H1 (cell line): ENCODE results near the gene TCF7L2. TPM values are rescaled to one million over a fixed set of nuclear protein-coding genes. Genes with fewer than 3 reads are reported as not detected.

Source experiments
- CTCF ChIA-PET: fragments of 300-600 bp; sonication (Branson Sonifier 250); formaldehyde crosslinking; loops from one replicate; lab custom pipeline; 2021; ENCODE audit not compliant: partially characterized antibody; lab: Charles Lee
- POLR2A ChIA-PET: fragments of 300-600 bp; sonication (Branson Sonifier 250); formaldehyde crosslinking; loops from one replicate; lab custom pipeline; 2021; ENCODE audit warnings: inconsistent platforms; ENCODE audit not compliant: partially characterized antibody; lab: Charles Lee
- DNase-seq, 2 experiments: peaks; one replicate each; pipeline versions ENCODE4 v3.0.0 to v3.0.0-alpha.2; 2010 to 2022; ENCODE audit warnings: low spot score in 2 of 2, low read depth in 1 of 2, mixed read lengths in 1 of 2
- FAIRE-seq: peaks from 2 replicates; lab custom pipeline; 2011; peaks lifted over from hg19 to GRCh38; lab: Jason Lieb, UNC
- H2AFZ ChIP-seq: 2 replicates; pipeline ENCODE4 v1.8.1; 2012; ENCODE audit warnings: low read length, inconsistent platforms
- H2AK5ac ChIP-seq: 2 replicates; pipeline ENCODE4 v1.6.1; 2013; ENCODE audit warnings: low read depth, low read length
- H2BK120ac ChIP-seq: replicated peaks from 2 replicates; pipeline ENCODE3; 2013; ENCODE audit warnings: low read depth, low read length, inconsistent platforms
- H2BK12ac ChIP-seq: 2 replicates; pipeline ENCODE4 v1.6.1; 2013; ENCODE audit warnings: low read depth, low read length
- H2BK15ac ChIP-seq: 2 replicates; pipeline ENCODE4 v1.6.1; 2013; ENCODE audit warnings: low read length
- H2BK20ac ChIP-seq: 2 replicates; pipeline ENCODE4 v1.6.1; 2013; ENCODE audit warnings: low read length
- H2BK5ac ChIP-seq: 2 replicates; pipeline ENCODE4 v1.6.1; 2013; ENCODE audit warnings: low read depth, low read length
- H3K14ac ChIP-seq: 2 replicates; pipeline ENCODE4 v1.6.1; 2013; ENCODE audit warnings: inconsistent platforms; ENCODE audit not compliant: insufficient read length
- H3K18ac ChIP-seq: 2 replicates; pipeline ENCODE4 v1.6.1; 2013; ENCODE audit warnings: low read length; ENCODE audit errors: extremely low read depth
- H3K23ac ChIP-seq: 2 replicates; pipeline ENCODE4 v1.6.1; 2013; ENCODE audit warnings: inconsistent platforms; ENCODE audit not compliant: insufficient read length
- H3K23me2 ChIP-seq: 2 replicates; pipeline ENCODE4 v1.6.1; 2013; ENCODE audit warnings: low read depth, low read length
- H3K27ac ChIP-seq: 2 replicates; pipeline ENCODE4 v1.6.1; 2011; ENCODE audit warnings: low read depth, low read length, inconsistent platforms
- H3K27me3 ChIP-seq, 4 experiments: replicated peaks in 1 of 4; 1 replicate in 1 of 4; 2 replicates in 3 of 4; pipeline versions ENCODE4 v1.6.1 to v1.8.1; 2011 to 2013; ENCODE audit warnings: low read length in 3 of 4, mild to moderate bottlenecking in 3 of 4, inconsistent platforms in 2 of 4, mixed read lengths in 2 of 4, moderate library complexity in 1 of 4; ENCODE audit not compliant: control insufficient read depth in 3 of 4, insufficient read depth in 3 of 4; ENCODE audit errors: extremely low read depth in 1 of 4
- H3K36me3 ChIP-seq, 4 experiments: 2 replicates each; pipeline versions ENCODE4 v1.6.1 to v1.8.1; 2011 to 2013; ENCODE audit warnings: mild to moderate bottlenecking in 4 of 4, low read length in 3 of 4, moderate library complexity in 2 of 4, control low read depth in 1 of 4, inconsistent platforms in 1 of 4; ENCODE audit not compliant: insufficient read depth in 4 of 4, control insufficient read depth in 2 of 4
- H3K4ac ChIP-seq: replicated peaks from 2 replicates; pipeline ENCODE3; 2013; ENCODE audit warnings: low read length, low read depth, mixed read lengths, inconsistent platforms; ENCODE audit not compliant: insufficient read length
- H3K4me1 ChIP-seq, 4 experiments: replicated peaks in 1 of 4; 1 replicate in 1 of 4; 2 replicates in 3 of 4; pipeline versions ENCODE4 v1.6.1 to v1.8.1; 2011 to 2013; ENCODE audit warnings: low read length in 3 of 4, inconsistent platforms in 2 of 4, mixed read lengths in 1 of 4; ENCODE audit not compliant: insufficient read depth in 4 of 4, control insufficient read depth in 3 of 4
- H3K4me2 ChIP-seq, 2 experiments: 2 replicates each; pipeline versions ENCODE4 v1.6.1 to v1.8.1; 2011 to 2013; ENCODE audit warnings: low read depth in 2 of 2, low read length in 2 of 2, control low read depth in 1 of 2, inconsistent platforms in 1 of 2, mild to moderate bottlenecking in 1 of 2; ENCODE audit not compliant: insufficient read depth in 1 of 2
- H3K4me3 ChIP-seq, 4 experiments: fragments of 200-600, 300-600 bp in 1 of 4; sonication (generic), shearing (Covaris generic), sonication (Bioruptor Twin) in 1 of 4; 2 replicates each; pipeline versions ENCODE4 v1.5.1 to v1.8.1; 2011 to 2016; ENCODE audit warnings: low read length in 4 of 4, low read depth in 3 of 4, control low read depth in 2 of 4, inconsistent platforms in 2 of 4, mild to moderate bottlenecking in 2 of 4, mixed read lengths in 1 of 4, moderate library complexity in 1 of 4; ENCODE audit not compliant: insufficient read depth in 2 of 4; ENCODE audit errors: extremely low read depth in 1 of 4
- H3K56ac ChIP-seq: replicated peaks from 2 replicates; pipeline ENCODE3; 2013; ENCODE audit warnings: low read depth, mild to moderate bottlenecking, mixed read lengths, low read length, inconsistent platforms; ENCODE audit not compliant: insufficient read length
- H3K79me1 ChIP-seq: 2 replicates; pipeline ENCODE4 v1.6.1; 2013; ENCODE audit warnings: low read depth, low read length, control low read depth
- H3K79me2 ChIP-seq, 2 experiments: 2 replicates each; pipeline versions ENCODE4 v1.6.1 to v1.8.1; 2012 to 2013; ENCODE audit warnings: low read length in 2 of 2, mild to moderate bottlenecking in 2 of 2, inconsistent platforms in 1 of 2; ENCODE audit not compliant: insufficient read depth in 2 of 2, control insufficient read depth in 1 of 2
- H3K9ac ChIP-seq, 4 experiments: replicated peaks in 1 of 4; 1 replicate in 1 of 4; 2 replicates in 3 of 4; pipeline versions ENCODE4 v1.6.1 to v1.8.1; 2011 to 2013; ENCODE audit warnings: low read depth in 3 of 4, low read length in 3 of 4, control low read depth in 2 of 4, mild to moderate bottlenecking in 2 of 4, moderate library complexity in 2 of 4, inconsistent platforms in 1 of 4; ENCODE audit errors: extremely low read depth in 1 of 4
- H3K9me3 ChIP-seq, 2 experiments: 2 replicates each; pipeline versions ENCODE4 v1.6.1 to v1.8.1; 2012 to 2013; ENCODE audit warnings: mild to moderate bottlenecking in 2 of 2, moderate library complexity in 2 of 2, control low read depth in 1 of 2, inconsistent platforms in 1 of 2, low read depth in 1 of 2, low read length in 1 of 2, mixed read lengths in 1 of 2; ENCODE audit not compliant: insufficient read depth in 2 of 2
- H4K20me1 ChIP-seq, 2 experiments: replicated peaks in 1 of 2; 2 replicates each; pipeline versions ENCODE3 to v1.8.1; 2011 to 2013; ENCODE audit warnings: inconsistent platforms in 2 of 2, low read length in 2 of 2, mild to moderate bottlenecking in 1 of 2; ENCODE audit not compliant: insufficient read depth in 2 of 2, control insufficient read depth in 1 of 2
- H4K5ac ChIP-seq: 2 replicates; pipeline ENCODE4 v1.6.1; 2013; ENCODE audit warnings: low read length, low read depth, mixed read lengths, inconsistent platforms; ENCODE audit not compliant: insufficient read length
- H4K8ac ChIP-seq: 2 replicates; pipeline ENCODE4 v1.8.0; 2013; ENCODE audit warnings: mild to moderate bottlenecking, moderate library complexity, low read length, inconsistent platforms; ENCODE audit not compliant: insufficient read depth; ENCODE audit errors: extremely low read depth
- H4K91ac ChIP-seq: replicated peaks from 2 replicates; pipeline ENCODE3; 2013; ENCODE audit warnings: low read length, mixed read lengths, inconsistent platforms; ENCODE audit not compliant: insufficient read length
- CHD2 ChIP-seq: IDR thresholded peaks from 2 replicates; pipeline ENCODE4 v1.6.1; 2012; ENCODE audit warnings: low read length, improper control_type of control experiment
- JUN ChIP-seq: IDR thresholded peaks from 2 replicates; pipeline ENCODE4 v1.6.1; 2011; ENCODE audit warnings: low read depth, mild to moderate bottlenecking, improper control_type of control experiment, low read length
- KDM1A ChIP-seq: fragments of 200-600, 300-600 bp; sonication (generic); IDR thresholded peaks from 2 replicates; pipeline ENCODE4 v1.7.1; 2016; ENCODE audit warnings: mild to moderate bottlenecking, low read length, borderline replicate concordance
- SP2 ChIP-seq: IDR thresholded peaks from 2 replicates; pipeline ENCODE4 v1.6.1; 2012; ENCODE audit warnings: mild to moderate bottlenecking, low read length, inconsistent platforms
- ZNF274 ChIP-seq: IDR thresholded peaks from 2 replicates; pipeline ENCODE4 v1.7.0; 2012; ENCODE audit warnings: low read length, borderline replicate concordance; ENCODE audit errors: extremely low read depth
- WGBS, 2 experiments: shearing (Covaris generic) in 1 of 2; methylation state at CpG; one replicate each; pipeline versions ENCODE4 v1.1.6 to v1.1.7; 2013 to 2015; ENCODE audit warnings: low lambda C conversion rate in 2 of 2, mixed read lengths in 2 of 2, inconsistent platforms in 1 of 2, low coverage in 1 of 2, missing lambda C conversion rate in 1 of 2; ENCODE audit not compliant: insufficient replicate concordance in 2 of 2, insufficient coverage in 1 of 2, insufficient read length in 1 of 2; ENCODE audit errors: extremely low coverage in 1 of 2, missing lambda C conversion rate in 1 of 2; 5-methylcytosine and 5-hydroxymethylcytosine counted together
- polyA plus RNA-seq, 7 experiments: library from polyadenylated mRNA; depleted of rRNA in 3 of 7; stranded (reverse) in 5 of 7; unstranded in 2 of 7; fragments of >200 nt in 5 of 7; fragments of 200-250 nt in 2 of 7; gene quantifications; 1 replicate in 5 of 7; 2 replicates in 1 of 7; 4 replicates in 1 of 7; pipeline versions ENCODE4 v1.2.1 to v1.2.3, GENCODE V29; 2011 to 2013; ENCODE audit warnings: missing spikeins in 2 of 7, mixed read lengths in 2 of 7
- total RNA-seq: library from RNA; stranded (reverse); fragmentation: NEBNext Ultra II Directional; extraction: Animal tissue kit (Norgen Biotek cat#: 25700); gene quantifications from 2 replicates; pipeline ENCODE4 v1.2.1, GENCODE V29; 2021

The TCF7L2 gene
- total and polyA plus RNA-seq, 2 of the 8 experiments (the other 6 are each of a cell fraction or from before 2014, with no cell fraction given): 33.9 to 67.3 TPM

- 83% methylated on average over 16 of the region's 16 CpGs; no CpG with 5 or more reads in 1 of the 2 experiments for WGBS, 2 experiments
- H3K27me3 ChIP-seq: no peaks in the 10 kb centered on the region; a peak in 1 of 7 replicates
- H2AK5ac ChIP-seq: no peak overlapping the region
- peaks cover 2 to 8% (median 4%) of the 10 kb centered on the region in 4 experiments; a peak in 6 of 7 replicates for H3K4me1 ChIP-seq
- H3K56ac ChIP-seq: no peak overlapping the region
- no peaks in the 10 kb centered on the region for H3K9me3 ChIP-seq
- no peak overlapping the region for H2AFZ ChIP-seq
- no peak overlapping the region for H3K27ac ChIP-seq
- no peak overlapping the region for H3K9ac ChIP-seq
- H2BK120ac ChIP-seq: no peak overlapping the region
- no peak overlapping the region for H2BK20ac ChIP-seq
- no peak overlapping the region for H3K18ac ChIP-seq
- no peak overlapping the region for H2BK12ac ChIP-seq
- FAIRE-seq (no peak), DNase-seq (peak in 1 of 2 experiments; percentile 45)
- H3K36me3 ChIP-seq: no peaks in the 10 kb centered on the region
- H3K79me1 ChIP-seq: no peaks in the 10 kb centered on the region
- no peak overlapping the region for H4K5ac ChIP-seq
- no peak overlapping the region for H3K4me3 ChIP-seq
- ChIA-PET POLR2A (interaction anchor here (0.6 to 1.0 kb wide), 2 partner anchors 11 to 13 kb away, joined by 3 read pairs; no protein-coding TSS in a partner anchor), CTCF (interaction anchor here (0.7 to 1.9 kb wide), 5 partner anchors 12 to 394 kb away, joined by 3 to 4 read pairs (median 4); no protein-coding TSS in a partner anchor)
- H3K4ac ChIP-seq: no peak overlapping the region
- H4K8ac ChIP-seq: no peak overlapping the region
- no peaks in the 10 kb centered on the region for H4K20me1 ChIP-seq
- H2BK5ac ChIP-seq: no peak overlapping the region
- no peak overlapping the region for H3K14ac ChIP-seq
- H3K79me2 ChIP-seq: no peaks in the 10 kb centered on the region
- no peak overlapping the region for H3K23ac ChIP-seq
- no peak overlapping the region for H3K4me2 ChIP-seq
- no peaks in the 10 kb centered on the region for H3K23me2 ChIP-seq
- H4K91ac ChIP-seq: no peak overlapping the region
- H2BK15ac ChIP-seq: no peak overlapping the region
- no peak for TF ChIP-seq ZNF274
- TF ChIP-seq KDM1A: no peak
- no peak for TF ChIP-seq JUN
- no peak for TF ChIP-seq CHD2
- no peak for TF ChIP-seq SP2
Observed at GRCh38 chr10:113177156-113177935, 227.3 kb downstream of the TCF7L2 start.
